Suprapubic skin (tissue), 4 donors: ENCODE results near the gene ERGIC1.

Experiments used
- EP300 ChIP-seq: sonication (generic); formaldehyde crosslinking; IDR thresholded peaks from one replicate; pipeline ENCODE4 v1.6.1; 2017; ENCODE audit warnings: antibody characterized with exemption
- POLR2A ChIP-seq, 2 donors: fragments of 450-650 bp; IDR thresholded peaks; one replicate each; pipeline ENCODE4 v1.6.1; 2017; ENCODE audit warnings: antibody characterized with exemption in 2 of 2, mild to moderate bottlenecking in 2 of 2, moderate library complexity in 2 of 2
- POLR2AphosphoS5 ChIP-seq, 3 donors: sonication (generic); formaldehyde crosslinking; IDR thresholded peaks; one replicate each; pipeline ENCODE4 v1.6.1; 2017; ENCODE audit warnings: antibody characterized with exemption in 3 of 3
- TF ChIP-seq, protein P1 (sequence below), 2 donors: fragments of 200-600 bp in 1 of 2; fragments of 450-650 bp in 1 of 2; sonication (generic) in 1 of 2; IDR thresholded peaks; one replicate each; pipeline ENCODE4 v1.5.1; 2016 to 2019; ENCODE audit warnings: antibody characterized with exemption in 2 of 2, mild to moderate bottlenecking in 1 of 2, moderate library complexity in 1 of 2

DNA sequence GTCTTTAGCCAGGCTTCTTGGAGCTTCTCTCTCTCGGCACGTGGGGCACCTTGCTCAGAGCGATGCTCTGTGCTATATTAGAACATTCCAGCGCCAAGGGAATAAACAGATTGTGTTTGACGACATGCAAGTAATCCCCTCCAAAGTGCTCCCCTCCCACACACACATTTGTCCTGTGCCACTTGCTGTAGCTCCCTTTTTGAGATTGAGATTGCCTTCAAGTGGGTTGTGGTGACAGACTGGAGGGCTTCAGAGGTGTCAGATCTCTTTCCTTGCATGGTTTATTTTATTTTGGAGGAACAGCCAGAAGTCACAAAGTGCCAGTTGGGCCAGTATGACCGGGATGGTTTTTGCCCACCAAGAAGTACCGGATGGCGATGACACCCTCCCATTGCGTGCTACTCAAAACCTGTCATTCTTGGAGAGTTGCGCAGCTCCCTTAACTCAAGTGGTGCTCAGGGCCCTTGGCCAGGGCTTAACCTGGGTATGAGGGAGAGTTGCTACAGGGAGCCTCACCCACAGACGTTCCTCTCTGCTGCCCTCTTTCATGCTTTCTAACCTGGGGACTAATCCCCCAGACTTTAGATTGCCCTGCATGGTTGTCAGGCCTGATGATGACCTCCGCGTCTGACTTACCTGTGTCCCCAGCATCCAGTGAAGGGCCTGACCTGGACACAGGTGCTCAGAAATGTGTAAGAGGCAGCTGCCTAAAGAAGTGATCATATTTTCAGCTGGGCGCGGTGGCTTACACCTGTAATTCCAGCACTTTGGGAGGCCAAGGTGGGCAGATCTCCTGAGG is 106.4 kb downstream of the ERGIC1 start:
- TF ChIP-seq POLR2A (IDR thresholded peaks at IDR 0.05) (no peak), POLR2AphosphoS5 (IDR thresholded peaks at IDR 0.05) (no peak), EP300 (no peak)
- TF ChIP-seq, protein P1, sequence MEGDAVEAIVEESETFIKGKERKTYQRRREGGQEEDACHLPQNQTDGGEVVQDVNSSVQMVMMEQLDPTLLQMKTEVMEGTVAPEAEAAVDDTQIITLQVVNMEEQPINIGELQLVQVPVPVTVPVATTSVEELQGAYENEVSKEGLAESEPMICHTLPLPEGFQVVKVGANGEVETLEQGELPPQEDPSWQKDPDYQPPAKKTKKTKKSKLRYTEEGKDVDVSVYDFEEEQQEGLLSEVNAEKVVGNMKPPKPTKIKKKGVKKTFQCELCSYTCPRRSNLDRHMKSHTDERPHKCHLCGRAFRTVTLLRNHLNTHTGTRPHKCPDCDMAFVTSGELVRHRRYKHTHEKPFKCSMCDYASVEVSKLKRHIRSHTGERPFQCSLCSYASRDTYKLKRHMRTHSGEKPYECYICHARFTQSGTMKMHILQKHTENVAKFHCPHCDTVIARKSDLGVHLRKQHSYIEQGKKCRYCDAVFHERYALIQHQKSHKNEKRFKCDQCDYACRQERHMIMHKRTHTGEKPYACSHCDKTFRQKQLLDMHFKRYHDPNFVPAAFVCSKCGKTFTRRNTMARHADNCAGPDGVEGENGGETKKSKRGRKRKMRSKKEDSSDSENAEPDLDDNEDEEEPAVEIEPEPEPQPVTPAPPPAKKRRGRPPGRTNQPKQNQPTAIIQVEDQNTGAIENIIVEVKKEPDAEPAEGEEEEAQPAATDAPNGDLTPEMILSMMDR (IDR thresholded peaks at IDR 0.05) = no peak
